OCI-LY1 (cell line): Measurements from ENCODE around the gene STK32B.

ENCODE experiments used
- H2AFZ ChIP-seq: fragments of 200-600 bp; sonication (generic), shearing (Covaris generic); 2 replicates; pipeline ENCODE4 v1.6.0; 2014; ENCODE audit warnings: antibody characterized with exemption, mild to moderate bottlenecking, low read length
- H3F3A ChIP-seq: fragments of 200-600 bp; sonication (generic), shearing (Covaris generic); 2 replicates; pipeline ENCODE4 v1.6.0; 2014; ENCODE audit warnings: mild to moderate bottlenecking, antibody characterized with exemption, low read length, moderate library complexity; ENCODE audit not compliant: insufficient read depth
- H3K27ac ChIP-seq: fragments of 200-600 bp; sonication (generic); 2 replicates; pipeline ENCODE4 v1.5.1; 2014; ENCODE audit warnings: low read length, mixed run types, mild to moderate bottlenecking, low read depth; ENCODE audit not compliant: poor library complexity, severe bottlenecking
- H3K27me3 ChIP-seq: fragments of 200-600 bp; sonication (generic); 2 replicates; pipeline ENCODE4 v1.6.0; 2014; ENCODE audit warnings: antibody characterized with exemption, mild to moderate bottlenecking, low read length, moderate library complexity; ENCODE audit not compliant: insufficient read depth
- H3K36me3 ChIP-seq: fragments of 200-600 bp; sonication (generic); 2 replicates; pipeline ENCODE4 v1.6.1; 2014; ENCODE audit warnings: mild to moderate bottlenecking, antibody characterized with exemption, low read length, moderate library complexity, mixed read lengths; ENCODE audit not compliant: insufficient read depth
- H3K4me1 ChIP-seq: fragments of 200-600 bp; sonication (generic); 2 replicates; pipeline ENCODE4 v1.5.1; 2014; ENCODE audit warnings: mild to moderate bottlenecking, low read length, moderate library complexity; ENCODE audit not compliant: insufficient read depth, severe bottlenecking
- H3K4me2 ChIP-seq: fragments of 200-600 bp; sonication (generic), shearing (Covaris generic); 2 replicates; pipeline ENCODE4 v1.6.1; 2014; ENCODE audit warnings: low read length
- H3K4me3 ChIP-seq: fragments of 200-600 bp; sonication (generic); 2 replicates; pipeline ENCODE4 v1.5.1; 2014; ENCODE audit warnings: low read length, low read depth, mild to moderate bottlenecking, mixed read lengths; ENCODE audit not compliant: poor library complexity, severe bottlenecking
- H3K79me2 ChIP-seq: fragments of 200-600 bp; shearing (Covaris generic); 2 replicates; pipeline ENCODE4 v1.6.1; 2016; ENCODE audit warnings: mixed run types, low read length, mixed read lengths; ENCODE audit not compliant: insufficient read depth
- H3K9ac ChIP-seq: fragments of 200-600 bp; sonication (generic), shearing (Covaris generic); 2 replicates; pipeline ENCODE4 v1.6.1; 2014; ENCODE audit warnings: mild to moderate bottlenecking, low read length, mixed read lengths
- H3K9me2 ChIP-seq: fragments of 200-600 bp; sonication (generic), shearing (Covaris generic); 2 replicates; pipeline ENCODE4 v1.6.1; 2014; ENCODE audit warnings: low read depth, mild to moderate bottlenecking, low read length, mixed read lengths
- H3K9me3 ChIP-seq: fragments of 200-600 bp; shearing (Covaris generic); 2 replicates; pipeline ENCODE4 v1.6.1; 2014; ENCODE audit warnings: low read length, mixed read lengths
- H4K20me1 ChIP-seq: fragments of 200-600 bp; sonication (generic), shearing (Covaris generic); 2 replicates; pipeline ENCODE4 v1.6.0; 2016; ENCODE audit warnings: mild to moderate bottlenecking, low read length; ENCODE audit not compliant: insufficient read depth
- EZH2 ChIP-seq: fragments of 200-600 bp; sonication (generic), shearing (Covaris generic); IDR thresholded peaks from 2 replicates; pipeline ENCODE4 v1.8.0; 2017; ENCODE audit warnings: borderline replicate concordance, mixed run types, mild to moderate bottlenecking, antibody characterized with exemption, low read length, moderate library complexity, mixed read lengths
- TF ChIP-seq, protein P1 (sequence below): fragments of 200-600 bp; sonication (generic), shearing (Covaris generic); IDR thresholded peaks from 2 replicates; pipeline ENCODE4 v1.5.1; 2017; ENCODE audit warnings: mild to moderate bottlenecking, antibody characterized with exemption, low read length, moderate library complexity, mixed read lengths

Gene STK32B

DNA sequence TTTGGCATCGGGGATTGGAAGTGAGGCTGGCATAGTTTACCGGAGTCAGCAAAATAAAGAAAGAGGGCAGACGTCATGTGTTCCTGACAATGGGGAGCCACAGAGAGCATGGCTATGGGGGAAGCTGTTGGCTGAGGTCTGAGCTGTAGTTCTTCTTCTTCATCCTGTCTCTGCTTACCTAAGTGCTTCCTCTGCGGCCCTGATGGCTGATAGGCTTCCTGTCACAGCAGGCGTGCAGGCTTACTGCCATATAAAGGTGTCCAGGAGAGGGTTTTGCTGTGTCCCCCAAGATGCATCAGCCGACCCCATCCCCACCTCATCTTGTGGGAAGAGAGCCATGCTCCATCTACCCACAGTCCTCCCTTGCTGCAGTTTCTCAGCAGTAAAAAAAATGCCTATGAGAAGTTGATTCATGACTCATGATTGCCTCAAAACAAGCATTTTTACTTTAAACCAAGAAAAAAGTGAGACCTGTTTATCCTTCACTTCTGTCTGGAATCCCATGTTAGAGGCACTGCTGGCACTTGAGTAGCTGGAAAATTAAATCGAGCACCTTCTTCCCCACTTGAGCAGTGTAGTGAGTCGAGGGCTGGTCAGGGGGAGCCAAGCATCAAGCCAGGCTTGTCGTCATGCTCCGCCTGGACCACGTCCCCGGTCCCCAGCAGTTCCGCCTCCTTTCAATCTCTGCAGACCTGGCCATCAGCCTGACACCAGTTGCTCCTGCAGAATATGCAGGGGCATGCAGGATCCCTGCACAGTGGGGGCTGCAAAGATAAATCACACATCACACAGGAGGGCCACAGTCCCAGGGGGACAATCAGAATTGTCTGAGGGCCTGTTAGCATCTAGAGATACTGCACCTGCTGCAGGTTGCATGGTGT lies 419.3 kb downstream of the STK32B start:
- no peak for TF ChIP-seq EZH2
- TF ChIP-seq, protein P1, sequence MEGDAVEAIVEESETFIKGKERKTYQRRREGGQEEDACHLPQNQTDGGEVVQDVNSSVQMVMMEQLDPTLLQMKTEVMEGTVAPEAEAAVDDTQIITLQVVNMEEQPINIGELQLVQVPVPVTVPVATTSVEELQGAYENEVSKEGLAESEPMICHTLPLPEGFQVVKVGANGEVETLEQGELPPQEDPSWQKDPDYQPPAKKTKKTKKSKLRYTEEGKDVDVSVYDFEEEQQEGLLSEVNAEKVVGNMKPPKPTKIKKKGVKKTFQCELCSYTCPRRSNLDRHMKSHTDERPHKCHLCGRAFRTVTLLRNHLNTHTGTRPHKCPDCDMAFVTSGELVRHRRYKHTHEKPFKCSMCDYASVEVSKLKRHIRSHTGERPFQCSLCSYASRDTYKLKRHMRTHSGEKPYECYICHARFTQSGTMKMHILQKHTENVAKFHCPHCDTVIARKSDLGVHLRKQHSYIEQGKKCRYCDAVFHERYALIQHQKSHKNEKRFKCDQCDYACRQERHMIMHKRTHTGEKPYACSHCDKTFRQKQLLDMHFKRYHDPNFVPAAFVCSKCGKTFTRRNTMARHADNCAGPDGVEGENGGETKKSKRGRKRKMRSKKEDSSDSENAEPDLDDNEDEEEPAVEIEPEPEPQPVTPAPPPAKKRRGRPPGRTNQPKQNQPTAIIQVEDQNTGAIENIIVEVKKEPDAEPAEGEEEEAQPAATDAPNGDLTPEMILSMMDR: no peak
- H3K4me1 ChIP-seq: no peaks in the 10 kb centered on the region
- H3K9me3 ChIP-seq: no peaks in the 10 kb centered on the region

DNA sequence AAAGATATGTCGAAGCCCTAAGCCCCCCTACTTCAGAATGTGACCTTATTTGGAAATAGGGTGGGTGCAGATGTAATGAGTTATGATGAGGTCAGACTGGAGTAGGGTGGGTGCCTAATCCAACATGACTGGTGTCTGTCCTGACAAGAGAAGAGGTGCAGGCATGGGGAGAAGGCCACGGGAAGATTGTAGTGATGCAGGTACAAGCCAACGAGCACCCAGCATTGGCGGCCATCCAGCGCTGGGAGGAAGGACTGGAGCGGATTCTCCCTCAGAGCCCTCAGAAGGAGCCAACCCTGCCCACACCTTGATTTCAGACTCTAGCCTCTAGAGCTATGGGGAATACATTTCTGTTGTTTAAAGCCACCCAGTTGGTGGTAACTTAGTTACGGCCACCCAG lies 419.9 kb downstream of the STK32B start:
- no peaks in the 10 kb centered on the region for H3K9me3 ChIP-seq
- TF ChIP-seq EZH2: no peak
- TF ChIP-seq, protein P1: no peak
- H3K9ac ChIP-seq: no peak overlapping the region
- no peak overlapping the region for H2AFZ ChIP-seq
- H3K4me1 ChIP-seq: no peaks in the 10 kb centered on the region
- no peak overlapping the region for H3K4me3 ChIP-seq
- H3K79me2 ChIP-seq: no peaks in the 10 kb centered on the region
- H3F3A ChIP-seq: no peaks in the 10 kb centered on the region
- H3K36me3 ChIP-seq: no peaks in the 10 kb centered on the region
- H4K20me1 ChIP-seq: no peaks in the 10 kb centered on the region
- no peaks in the 10 kb centered on the region for H3K9me2 ChIP-seq
- H3K4me2 ChIP-seq: no peak overlapping the region
- H3K27me3 ChIP-seq: no peaks in the 10 kb centered on the region
- H3K27ac ChIP-seq: no peak overlapping the region

More for the DNA sequence above, 419.3 kb downstream of the STK32B start:
- H3K9ac ChIP-seq: no peak overlapping the region
- H2AFZ ChIP-seq: no peak overlapping the region
- no peaks in the 10 kb centered on the region for H4K20me1 ChIP-seq
- no peaks in the 10 kb centered on the region for H3F3A ChIP-seq
- no peaks in the 10 kb centered on the region for H3K9me2 ChIP-seq
- H3K27me3 ChIP-seq: no peaks in the 10 kb centered on the region
- no peak overlapping the region for H3K4me3 ChIP-seq
- H3K79me2 ChIP-seq: no peaks in the 10 kb centered on the region
- no peak overlapping the region for H3K27ac ChIP-seq
- H3K36me3 ChIP-seq: no peaks in the 10 kb centered on the region
- no peak overlapping the region for H3K4me2 ChIP-seq

DNA sequence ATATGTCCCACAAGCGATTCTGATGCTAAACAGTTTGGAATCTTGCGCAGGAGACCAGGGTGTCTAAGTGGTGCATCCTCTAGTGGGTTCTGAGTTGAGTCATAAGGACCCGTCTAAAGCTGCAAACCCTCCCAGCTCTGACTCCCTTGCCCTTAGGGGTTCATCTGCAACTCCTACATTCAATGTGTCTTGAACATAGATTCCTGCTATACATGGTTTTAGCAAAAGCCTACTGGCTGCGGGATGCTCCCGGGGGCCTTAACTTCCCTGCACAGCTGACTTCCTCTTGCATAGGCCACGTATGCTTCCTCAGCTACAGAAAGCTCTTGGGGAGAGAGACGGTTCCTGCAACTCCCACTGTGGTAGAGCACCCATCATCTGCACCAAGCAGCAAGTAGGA lies 420.4 kb downstream of the STK32B start:
- H3F3A ChIP-seq: no peaks in the 10 kb centered on the region
- H3K4me2 ChIP-seq: no peak overlapping the region
- no peak for TF ChIP-seq EZH2
- TF ChIP-seq, protein P1: no peak
- no peaks in the 10 kb centered on the region for H3K27me3 ChIP-seq
- H3K4me1 ChIP-seq: no peaks in the 10 kb centered on the region
- H3K9me3 ChIP-seq: no peaks in the 10 kb centered on the region
- no peaks in the 10 kb centered on the region for H3K36me3 ChIP-seq
- H3K4me3 ChIP-seq: no peak overlapping the region
- H3K27ac ChIP-seq: no peak overlapping the region
- no peaks in the 10 kb centered on the region for H3K79me2 ChIP-seq
- no peaks in the 10 kb centered on the region for H3K9me2 ChIP-seq
- no peak overlapping the region for H3K9ac ChIP-seq
- H4K20me1 ChIP-seq: no peaks in the 10 kb centered on the region
- no peak overlapping the region for H2AFZ ChIP-seq
